ENCODE measurements around the gene ZNF407. TPM values are rescaled to one million over a fixed set of nuclear protein-coding genes. Genes with fewer than 3 reads are reported as not detected.

The ZNF407 gene
- total RNA-seq, 2 experiments from 2014 or later = 23.2 to 24.7 TPM

- ChIA-PET POLR2A (no interaction called here), CTCF (no interaction called here)
- no peaks in the 10 kb centered on the region for H3K9me3 Mint-ChIP-seq
- peaks cover 28% of the 10 kb centered on the region for H3K36me3 Mint-ChIP-seq (ENCODE audit: low read depth)
- H3K36me3 ChIP-seq (ENCODE audit: insufficient read depth, low read length) = peaks cover 3% of the 10 kb centered on the region
- no peaks in the 10 kb centered on the region for H3K27me3 ChIP-seq (ENCODE audit: control insufficient read depth in 1 of 2, insufficient read depth in 2 of 2, low read length in 2 of 2)
- no peak overlapping the region for H3K4me3 Mint-ChIP-seq
- H3K4me1 ChIP-seq (ENCODE audit: insufficient read depth, low read length) = no peaks in the 10 kb centered on the region
- H3K27ac Mint-ChIP-seq = no peak overlapping the region
- H3K4me3 ChIP-seq (ENCODE audit: low read length) = no peak overlapping the region
- no peaks in the 10 kb centered on the region for H3K9me3 ChIP-seq (ENCODE audit: control insufficient read depth in 1 of 2, insufficient read depth in 1 of 2, low read length in 2 of 2)
- no peak for DNase-seq
- H3K4me1 Mint-ChIP-seq (ENCODE audit: low read depth) = peaks cover 36% of the 10 kb centered on the region
- intact Hi-C loops (cut with DNase I, micrococcal nuclease) = no loop called here
- no peaks in the 10 kb centered on the region for H3K27me3 Mint-ChIP-seq
- no peak for ATAC-seq (ENCODE audit: poor library complexity)
- no peak for TF ChIP-seq CTCF (IDR thresholded peaks at IDR 0.05)
- H3K27ac ChIP-seq (ENCODE audit: low read depth in 1 of 2, low read length in 2 of 2) = no peak overlapping the region
Observed at GRCh38 chr18:74834424-74835309, 237.0 kb downstream of the ZNF407 start.

- Mint-ChIP-seq H3K9me3 (no peaks in the 10 kb centered on the region), H3K4me1 (ENCODE audit: low read depth) (peaks cover 53% of the 10 kb centered on the region), H3K27ac (no peak overlapping the region), H3K36me3 (ENCODE audit: low read depth) (peaks cover 38% of the 10 kb centered on the region), H3K27me3 (no peaks in the 10 kb centered on the region), H3K4me3 (no peak overlapping the region)
- Histone ChIP-seq H3K4me3 (ENCODE audit: low read length) (no peak overlapping the region), H3K36me3 (ENCODE audit: insufficient read depth, low read length) (peaks cover 3% of the 10 kb centered on the region), H3K4me1 (ENCODE audit: insufficient read depth, low read length) (peaks cover 8% of the 10 kb centered on the region), H3K27ac (ENCODE audit: low read depth in 1 of 2, low read length in 2 of 2) (no peak overlapping the region), H3K9me3 (ENCODE audit: control insufficient read depth in 1 of 2, insufficient read depth in 1 of 2, low read length in 2 of 2) (no peaks in the 10 kb centered on the region), H3K27me3 (ENCODE audit: control insufficient read depth in 1 of 2, insufficient read depth in 2 of 2, low read length in 2 of 2) (no peaks in the 10 kb centered on the region)
- CTCF ChIA-PET = no interaction called here
- no peak for ATAC-seq (ENCODE audit: poor library complexity)
- no peak for TF ChIP-seq CTCF (IDR thresholded peaks at IDR 0.05)
- no peak for DNase-seq
- intact Hi-C loops (cut with DNase I, micrococcal nuclease) = no loop called here
- POLR2A ChIA-PET = no interaction called here
Observed at GRCh38 chr18:74836296-74837139, 238.8 kb downstream of the ZNF407 start.

GRCh38 chr18:74840492-74841167, 243.0 kb downstream of the ZNF407 start:
- H3K4me1 Mint-ChIP-seq (ENCODE audit: low read depth) = peaks cover 47% of the 10 kb centered on the region
- H3K27ac Mint-ChIP-seq = peak overlapping the region; percentile 25
- ChIA-PET POLR2A (no interaction called here), CTCF (no interaction called here)
- Histone ChIP-seq H3K4me3 (ENCODE audit: low read length) (no peak overlapping the region), H3K36me3 (ENCODE audit: insufficient read depth, low read length) (peaks cover 3% of the 10 kb centered on the region), H3K27me3 (ENCODE audit: control insufficient read depth in 1 of 2, insufficient read depth in 2 of 2, low read length in 2 of 2) (no peaks in the 10 kb centered on the region), H3K9me3 (ENCODE audit: control insufficient read depth in 1 of 2, insufficient read depth in 1 of 2, low read length in 2 of 2) (no peaks in the 10 kb centered on the region), H3K27ac (ENCODE audit: low read depth in 1 of 2, low read length in 2 of 2) (no peak overlapping the region), H3K4me1 (ENCODE audit: insufficient read depth, low read length) (peaks cover 8% of the 10 kb centered on the region)
- H3K9me3 Mint-ChIP-seq = no peaks in the 10 kb centered on the region
- H3K36me3 Mint-ChIP-seq (ENCODE audit: low read depth) = peaks cover 32% of the 10 kb centered on the region
- peak in 4 of 14 experiments; percentile 2 to 24 (median 9) for DNase-seq
- intact Hi-C loops (cut with DNase I, micrococcal nuclease) = no loop called here
- no peak for TF ChIP-seq CTCF (IDR thresholded peaks at IDR 0.05)
- ATAC-seq (ENCODE audit: poor library complexity) = no peak
- no peak overlapping the region for H3K4me3 Mint-ChIP-seq
- H3K27me3 Mint-ChIP-seq = no peaks in the 10 kb centered on the region
